NCI-H1105 (cell line): ENCODE data around the gene IFITM10.

Experiments
- DNase-seq: peaks from one replicate; lab custom pipeline; 2025; lab: John Stamatoyannopoulos, UW

Gene IFITM10

GRCh38 chr11:1750481-1750839, at the start of gene IFITM10:
IFITM10 (minus strand) TSS chr11:1750595; CDS start chr11:1750442, 153 bp downstream.
- DNase-seq, result no peak

GRCh38 chr11:1797391-1798125, 47.2 kb upstream of the IFITM10 start:
- DNase-seq, result no peak

GRCh38 chr11:1796413-1797011, 46.1 kb upstream of the IFITM10 start:
- DNase-seq, result no peak

- no peak for DNase-seq
Measured at GRCh38 chr11:1793081-1793480, 42.7 kb upstream of the IFITM10 start.

- DNase-seq, result no peak
Measured at GRCh38 chr11:1792461-1792860, 42.1 kb upstream of the IFITM10 start.

- DNase-seq, result no peak
Measured at GRCh38 chr11:1791912-1792311, 41.5 kb upstream of the IFITM10 start.

GRCh38 chr11:1786466-1786865, 36.1 kb upstream of the IFITM10 start:
- no peak for DNase-seq

GRCh38 chr11:1785749-1786413, 35.5 kb upstream of the IFITM10 start:
- no peak for DNase-seq

- no peak for DNase-seq
Measured at GRCh38 chr11:1784761-1785650, 34.6 kb upstream of the IFITM10 start.

- no peak for DNase-seq
Measured at GRCh38 chr11:1783725-1784529, 33.5 kb upstream of the IFITM10 start.

GRCh38 chr11:1782831-1783724, 32.7 kb upstream of the IFITM10 start:
- DNase-seq, result no peak

- no peak for DNase-seq
Measured at GRCh38 chr11:1782031-1782590, 31.7 kb upstream of the IFITM10 start.

- no peak for DNase-seq
Measured at GRCh38 chr11:1781593-1781975, 31.2 kb upstream of the IFITM10 start.

GRCh38 chr11:1780700-1781592, 30.6 kb upstream of the IFITM10 start:
- no peak for DNase-seq

- no peak for DNase-seq
Measured at GRCh38 chr11:1779806-1780699, 29.7 kb upstream of the IFITM10 start.

GRCh38 chr11:1779034-1779805, 28.8 kb upstream of the IFITM10 start:
- DNase-seq, result no peak
